Measurements from ENCODE around the gene CCDC190. TPM values are rescaled to one million over a fixed set of nuclear protein-coding genes. Genes with fewer than 3 reads are reported as not detected.

The CCDC190 gene
- total RNA-seq, 1 experiment from 2014 or later = not detected

GRCh38 chr1:162868972-162869371, 8.0 kb upstream of the CCDC190 start:
- TF ChIP-seq CEBPB (IDR thresholded peaks at IDR 0.05; ENCODE audit: low read depth) = no peak
- no peak for TF ChIP-seq EZH2 (IDR thresholded peaks at IDR 0.05)
- no peak for TF ChIP-seq POLR2A (IDR thresholded peaks at IDR 0.05; ENCODE audit: borderline replicate concordance, extremely low read depth, insufficient read depth, insufficient read length)
- no peak for TF ChIP-seq TCF7L2 (IDR thresholded peaks at IDR 0.05; ENCODE audit: borderline replicate concordance, extremely low read depth, insufficient read depth, insufficient read length)
- no peak for TF ChIP-seq SIN3A (IDR thresholded peaks at IDR 0.05; ENCODE audit: low read depth)
- no peak for TF ChIP-seq RAD21 (IDR thresholded peaks at IDR 0.05; ENCODE audit: low read depth)
- no peak for TF ChIP-seq SP1 (IDR thresholded peaks at IDR 0.05; ENCODE audit: low read depth)
- TF ChIP-seq ZFX (IDR thresholded peaks at IDR 0.05) = no peak
- no peak for TF ChIP-seq FOSL1 (IDR thresholded peaks at IDR 0.05; ENCODE audit: low read depth)
- no peak for TF ChIP-seq YY1 (IDR thresholded peaks at IDR 0.05; ENCODE audit: extremely low read depth, insufficient replicate concordance, low read depth, low read length)
- TF ChIP-seq JUND (IDR thresholded peaks at IDR 0.05) = no peak
- ChIA-PET POLR2A (no interaction called here), CTCF (no interaction called here), RAD21 (ENCODE audit: low non-redundant PET in 1 of 2, low total read pairs in 2 of 2, uncharacterized antibody in 2 of 2, unreplicated experiment in 2 of 2) (no interaction called here)
- ATAC-seq (no peak), DNase-seq (ENCODE audit: low read depth, low spot score) (no peak)
- Histone ChIP-seq H3K27ac (ENCODE audit: low read depth, low read length) (no peak overlapping the region), H4K20me1 (ENCODE audit: insufficient read depth) (no peaks in the 10 kb centered on the region), H3K9ac (ENCODE audit: low read length) (no peak overlapping the region), H3K36me3 (ENCODE audit: control insufficient read depth in 1 of 2, insufficient read depth in 2 of 2, low read length in 2 of 2) (no peaks in the 10 kb centered on the region), H3K9me2 (ENCODE audit: insufficient read depth) (no peaks in the 10 kb centered on the region), H3K4me2 (ENCODE audit: low read length) (no peak overlapping the region), H3K4me3 (replicated peaks in 1 of 2; ENCODE audit: low read depth in 1 of 2, low read length in 2 of 2) (no peak overlapping the region), H3K4me1 (ENCODE audit: control insufficient read depth in 1 of 2, insufficient read depth in 2 of 2, low read length in 2 of 2) (no peaks in the 10 kb centered on the region), H3K9me3 (ENCODE audit: control insufficient read depth in 1 of 2, insufficient read depth in 1 of 2, low read depth in 1 of 2, low read length in 2 of 2) (no peaks in the 10 kb centered on the region), H2AFZ (ENCODE audit: low read depth, low read length, poor library complexity, severe bottlenecking) (no peak overlapping the region), H3K79me2 (ENCODE audit: insufficient read depth, low read length) (no peaks in the 10 kb centered on the region), H3K27me3 (ENCODE audit: insufficient read depth, low read length) (no peaks in the 10 kb centered on the region)
- intact Hi-C loops (cut with micrococcal nuclease) = no loop called here
- BruUV-seq (replicated peaks) = no TSS peak

- ATAC-seq (no peak), DNase-seq (ENCODE audit: low read depth, low spot score) (no peak)
- no peak overlapping the region for H3K9ac ChIP-seq (ENCODE audit: low read length)
- H3K4me2 ChIP-seq (ENCODE audit: low read length) = no peak overlapping the region
- no peaks in the 10 kb centered on the region for H3K36me3 ChIP-seq (ENCODE audit: control insufficient read depth in 1 of 2, insufficient read depth in 2 of 2, low read length in 2 of 2)
- H3K9me2 ChIP-seq (ENCODE audit: insufficient read depth) = no peaks in the 10 kb centered on the region
- H3K4me1 ChIP-seq (ENCODE audit: control insufficient read depth in 1 of 2, insufficient read depth in 2 of 2, low read length in 2 of 2) = peaks cover 4 to 12% of the 10 kb centered on the region in 2 experiments
- no peaks in the 10 kb centered on the region for H4K20me1 ChIP-seq (ENCODE audit: insufficient read depth)
- no peak overlapping the region for H2AFZ ChIP-seq (ENCODE audit: low read depth, low read length, poor library complexity, severe bottlenecking)
- H3K27me3 ChIP-seq (ENCODE audit: insufficient read depth, low read length) = no peaks in the 10 kb centered on the region
- RAD21 ChIA-PET (ENCODE audit: low non-redundant PET in 1 of 2, low total read pairs in 2 of 2, uncharacterized antibody in 2 of 2, unreplicated experiment in 2 of 2) = no interaction called here
- BruUV-seq (replicated peaks) = no TSS peak
- POLR2A ChIA-PET = no interaction called here
- intact Hi-C loops (cut with micrococcal nuclease) = no loop called here
- no peak for TF ChIP-seq SIN3A (IDR thresholded peaks at IDR 0.05; ENCODE audit: low read depth)
- no peaks in the 10 kb centered on the region for H3K9me3 ChIP-seq (ENCODE audit: control insufficient read depth in 1 of 2, insufficient read depth in 1 of 2, low read depth in 1 of 2, low read length in 2 of 2)
- H3K79me2 ChIP-seq (ENCODE audit: insufficient read depth, low read length) = no peaks in the 10 kb centered on the region
- no peak overlapping the region for H3K4me3 ChIP-seq (replicated peaks in 1 of 2; ENCODE audit: low read depth in 1 of 2, low read length in 2 of 2)
- no peak overlapping the region for H3K27ac ChIP-seq (ENCODE audit: low read depth, low read length)
- CTCF ChIA-PET = no interaction called here
Measured at GRCh38 chr1:162861625-162862024, 650 bp upstream of the CCDC190 start.

All from HCT116 (cell line).